HG03139 (cell line): ENCODE measurements around the gene TEX101.
"Not testable (repeated sequence)": the region's sequence is repeated elsewhere in the genome, so short reads cannot be mapped to it uniquely, and the experiment has no call there.

Experiments
- ATAC-seq: cut with Tn5 transposase; IDR thresholded peaks from one replicate; pipeline ENCODE4 v1.9.1; 2021; ENCODE audit not compliant: unreplicated experiment

The TEX101 gene

GRCh38 chr19:43416951-43417623 lies 2.4 kb downstream of the TEX101 start:
- ATAC-seq = no peak

- ATAC-seq = no peak
These were observed 6.3 kb downstream of the TEX101 start for GRCh38 chr19:43420954-43421353.

GRCh38 chr19:43422000-43422688 lies 7.5 kb downstream of the TEX101 start:
- no peak for ATAC-seq

GRCh38 chr19:43422689-43423066 lies 8.0 kb downstream of the TEX101 start:
- ATAC-seq = no peak

GRCh38 chr19:43423779-43424178 lies 9.1 kb downstream of the TEX101 start:
- ATAC-seq = no peak

GRCh38 chr19:43425567-43426392 lies 11.1 kb downstream of the TEX101 start:
- no peak for ATAC-seq

- ATAC-seq = no peak
These were observed 14.7 kb downstream of the TEX101 start for GRCh38 chr19:43429395-43429794.

GRCh38 chr19:43430142-43430710 lies 15.5 kb downstream of the TEX101 start:
- no peak for ATAC-seq

- ATAC-seq = no peak
These were observed 16.3 kb downstream of the TEX101 start for GRCh38 chr19:43430976-43431375.

- ATAC-seq = no peak
These were observed 18.6 kb downstream of the TEX101 start for GRCh38 chr19:43433358-43433673.

- no peak for ATAC-seq
These were observed 19.0 kb downstream of the TEX101 start for GRCh38 chr19:43433689-43434088.

GRCh38 chr19:43435775-43436174 lies 21.1 kb downstream of the TEX101 start:
- ATAC-seq = no peak

GRCh38 chr19:43437284-43437683 lies 22.6 kb downstream of the TEX101 start:
- ATAC-seq = not testable (repeated sequence)

GRCh38 chr19:43437712-43438111 lies 23.0 kb downstream of the TEX101 start:
- ATAC-seq = no peak

- ATAC-seq = no peak
These were observed 23.8 kb downstream of the TEX101 start for GRCh38 chr19:43438291-43439031.

GRCh38 chr19:43439032-43439708 lies 24.5 kb downstream of the TEX101 start:
- no peak for ATAC-seq

GRCh38 chr19:43439709-43440063 lies 25.0 kb downstream of the TEX101 start:
- no peak for ATAC-seq

GRCh38 chr19:43441716-43442115 lies 27.0 kb downstream of the TEX101 start:
- no peak for ATAC-seq

- ATAC-seq = not testable (repeated sequence)
These were observed 29.4 kb downstream of the TEX101 start for GRCh38 chr19:43444091-43444490.

GRCh38 chr19:43444531-43445287 lies 30.0 kb downstream of the TEX101 start:
- no peak for ATAC-seq
